ENCODE data around the gene UBQLNL.

DNA sequence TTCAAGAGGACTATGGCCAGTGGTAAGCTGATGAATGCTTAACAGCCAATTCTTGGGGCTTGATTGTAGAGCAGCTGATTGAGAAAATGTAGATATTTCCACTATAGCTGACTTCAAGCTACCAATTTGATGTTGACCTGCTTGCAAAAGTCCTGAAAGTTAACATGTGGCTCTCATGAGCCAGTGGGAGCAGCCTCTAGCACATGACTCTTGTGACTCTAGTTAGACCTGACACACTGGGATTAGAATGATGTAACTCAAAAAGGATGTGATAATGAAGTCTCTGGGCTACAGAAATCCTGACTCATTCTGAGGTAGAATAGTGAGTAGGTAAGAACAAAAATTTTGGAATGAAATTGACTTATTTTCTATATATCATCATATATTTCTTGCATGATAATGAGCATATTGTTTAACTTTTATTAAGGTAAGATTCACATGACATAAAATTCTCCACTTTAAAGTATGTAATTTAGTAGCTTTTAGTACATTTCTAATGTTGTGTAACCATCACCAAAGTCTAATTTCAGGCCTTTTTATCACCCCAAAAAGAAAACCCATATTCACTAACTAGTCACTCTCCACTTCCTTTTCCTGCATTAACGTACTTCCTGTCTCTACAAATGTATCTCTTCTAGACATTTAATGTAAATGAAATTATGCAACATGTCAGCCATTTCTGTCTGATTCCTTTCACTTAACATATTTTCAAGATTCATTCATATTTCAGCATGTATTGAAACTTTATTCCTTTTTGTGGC, 47.9 kb upstream of the UBQLNL start:
- TF ChIP-seq EZH2 (IDR thresholded peaks at IDR 0.05) (no peak), CTCF (IDR thresholded peaks at IDR 0.05) (no peak), EZH2phosphoT487 (IDR thresholded peaks at IDR 0.05) (no peak)

Measured in neural progenitor cell (in vitro differentiated cells).